A549 (cell line): ENCODE measurements around the gene ADAMTS4. TPM values are rescaled to one million over a fixed set of nuclear protein-coding genes. Genes with fewer than 3 reads are reported as not detected.

Experiments
- ATAC-seq, 2 experiments: fragments of 200-7000 bp in 1 of 2; fragments of >200 bp in 1 of 2; cut with Nextera tagmentation in 1 of 2; cut with Tn5 transposase in 1 of 2; 3 replicates each; pipeline versions ENCODE4 v1.8.0 to v1.9.1; 2018 to 2020; ENCODE audit warnings: mild to moderate bottlenecking in 1 of 2, moderate library complexity in 1 of 2
- CTCF ChIA-PET: fragments of 300-600 bp; sonication (Branson Sonifier 250); formaldehyde crosslinking; extraction: SDS; loops from one replicate; lab custom pipeline; 2021; ENCODE audit warnings: antibody characterized with exemption, inconsistent platforms; lab: Yijun Ruan, JAX
- POLR2A ChIA-PET: fragments of 350-600 bp; formaldehyde crosslinking; extraction: SDS; loops from one replicate; lab custom pipeline; 2021; ENCODE audit warnings: antibody characterized with exemption, inconsistent platforms; lab: Yijun Ruan, JAX
- DNase-seq, 2 experiments: peaks; one replicate each; pipeline versions ENCODE4 v3.0.0 to v3.0.0-alpha.2; 2011 to 2016; ENCODE audit warnings: low read depth in 1 of 2, low spot score in 1 of 2
- FAIRE-seq: peaks from 2 replicates; lab custom pipeline; 2011; peaks lifted over from hg19 to GRCh38; lab: Jason Lieb, UNC
- H3K27ac ChIP-seq, 2 experiments: fragments of >200 bp; sonication (Bioruptor Twin); formaldehyde crosslinking; 3 replicates each; pipeline ENCODE4 v1.5.1; 2016 to 2017
- H3K4me1 ChIP-seq: fragments of >200 bp; sonication (Bioruptor Twin); formaldehyde crosslinking; 3 replicates; pipeline ENCODE4 v1.6.1; 2016
- H3K4me2 ChIP-seq: fragments of >200 bp; sonication (Bioruptor Twin); formaldehyde crosslinking; 3 replicates; pipeline ENCODE4 v1.6.1; 2016
- H3K4me3 ChIP-seq: fragments of >200 bp; sonication (Bioruptor Twin); formaldehyde crosslinking; 3 replicates; pipeline ENCODE4 v1.5.1; 2016
- H3K9me3 ChIP-seq: fragments of >200 bp; sonication (Bioruptor Twin); formaldehyde crosslinking; 3 replicates; pipeline ENCODE4 v1.6.1; 2016
- ATOH8 ChIP-seq: fragments of 250-450 bp; sonication (Bioruptor Pico); IDR thresholded peaks from 2 replicates; pipeline ENCODE4 v1.5.0; 2020; ENCODE audit warnings: low read depth, mild to moderate bottlenecking, moderate library complexity
- BHLHE40 ChIP-seq: IDR thresholded peaks from 2 replicates; pipeline ENCODE4 v1.6.1; 2012; ENCODE audit warnings: low read depth, low read length, inconsistent platforms
- CBX8 ChIP-seq: fragments of 200-600 bp; sonication (generic); IDR thresholded peaks from 2 replicates; pipeline ENCODE4 v1.6.1; 2016
- CHD4 ChIP-seq: fragments of 200-600 bp; sonication (generic); IDR thresholded peaks from 2 replicates; pipeline ENCODE4 v1.6.1; 2016; ENCODE audit warnings: antibody characterized with exemption, mild to moderate bottlenecking, borderline replicate concordance
- E2F6 ChIP-seq: IDR thresholded peaks from 2 replicates; pipeline ENCODE4 v1.6.1; 2012; ENCODE audit warnings: low read depth, borderline replicate concordance
- EHMT2 ChIP-seq: fragments of 200-600 bp; sonication (generic); IDR thresholded peaks from 2 replicates; pipeline ENCODE4 v1.6.1; 2016; ENCODE audit warnings: antibody characterized with exemption, low read depth, mild to moderate bottlenecking, moderate library complexity
- EP300 ChIP-seq, 2 experiments: fragments of >200 bp; sonication (Bioruptor Twin); formaldehyde crosslinking; IDR thresholded peaks; 2 replicates in 1 of 2; 3 replicates in 1 of 2; pipeline ENCODE4 v1.6.1; 2016 to 2017
- FOXS1 ChIP-seq: fragments of 250-450 bp; sonication (Bioruptor Pico); IDR thresholded peaks from 2 replicates; pipeline ENCODE4 v1.5.0; 2020; ENCODE audit warnings: mild to moderate bottlenecking, moderate library complexity
- GATA3 ChIP-seq: IDR thresholded peaks from 2 replicates; pipeline ENCODE4 v1.6.1; 2012; ENCODE audit warnings: borderline replicate concordance
- HEYL ChIP-seq: fragments of 250-450 bp; sonication (Bioruptor Pico); IDR thresholded peaks from 2 replicates; pipeline ENCODE4 v1.8.0; 2021; ENCODE audit warnings: mild to moderate bottlenecking, moderate library complexity
- HOXB5 ChIP-seq: fragments of 250-450 bp; sonication (Bioruptor Pico); IDR thresholded peaks from 2 replicates; pipeline ENCODE4 v1.5.0; 2020; ENCODE audit warnings: mild to moderate bottlenecking, moderate library complexity
- KDM1A ChIP-seq: fragments of 200-600 bp; sonication (generic); IDR thresholded peaks from 2 replicates; pipeline ENCODE4 v1.6.1; 2016; ENCODE audit warnings: low read depth, mild to moderate bottlenecking
- MAFK ChIP-seq: fragments of 450-650 bp; IDR thresholded peaks from 2 replicates; pipeline ENCODE4 v1.6.1; 2014; ENCODE audit not compliant: partially characterized antibody
- MYC ChIP-seq: IDR thresholded peaks from 2 replicates; pipeline ENCODE4 v1.6.1; 2012; ENCODE audit warnings: mild to moderate bottlenecking, inconsistent platforms, low read length, improper control_type of control experiment, borderline replicate concordance
- NFE2L2 ChIP-seq: fragments of 150-350 bp; conservative IDR thresholded peaks from 2 replicates; pipeline ENCODE4 v1.6.1; 2014; ENCODE audit warnings: low read length
- NR3C1 ChIP-seq: fragments of >200 bp; sonication (Bioruptor Twin); formaldehyde crosslinking; IDR thresholded peaks from 3 replicates; pipeline ENCODE4 v1.6.1; 2017
- PHF8 ChIP-seq: fragments of 200-600 bp; sonication (generic); IDR thresholded peaks from 2 replicates; pipeline ENCODE4 v1.6.1; 2016; ENCODE audit warnings: low read depth, mild to moderate bottlenecking, antibody characterized with exemption, moderate library complexity, borderline replicate concordance
- POLR2AphosphoS2 ChIP-seq: conservative IDR thresholded peaks from 2 replicates; pipeline ENCODE4 v1.6.1; 2012; ENCODE audit warnings: low read length, improper control_type of control experiment, inconsistent platforms
- RCOR1 ChIP-seq: fragments of 150-350 bp; IDR thresholded peaks from 2 replicates; pipeline ENCODE4 v1.6.1; 2014; ENCODE audit warnings: antibody characterized with exemption, low read length, low read depth
- REST ChIP-seq: fragments of 200-600 bp; sonication (generic); IDR thresholded peaks from 2 replicates; pipeline ENCODE4 v1.6.1; 2016; ENCODE audit warnings: antibody characterized with exemption, mild to moderate bottlenecking, moderate library complexity
- RFX5 ChIP-seq: fragments of 450-650 bp; IDR thresholded peaks from 2 replicates; pipeline ENCODE4 v1.7.1; 2014; ENCODE audit warnings: antibody characterized with exemption, mild to moderate bottlenecking, moderate library complexity
- RNF2 ChIP-seq: fragments of 200-600 bp; sonication (generic); IDR thresholded peaks from 2 replicates; pipeline ENCODE4 v1.6.1; 2016; ENCODE audit warnings: low read depth, mild to moderate bottlenecking, antibody characterized with exemption, moderate library complexity, borderline replicate concordance
- SREBF2 ChIP-seq: fragments of 450-650 bp; IDR thresholded peaks from 2 replicates; pipeline ENCODE4 v1.6.1; 2014; ENCODE audit warnings: mild to moderate bottlenecking, moderate library complexity
- ZC3H11A ChIP-seq: fragments of 450-650 bp; IDR thresholded peaks from 2 replicates; pipeline ENCODE4 v1.6.1; 2014; ENCODE audit warnings: antibody characterized with exemption, mild to moderate bottlenecking
- ZFP36 ChIP-seq: fragments of 450-650 bp; IDR thresholded peaks from 2 replicates; pipeline ENCODE4 v1.6.1; 2014; ENCODE audit warnings: borderline replicate concordance; ENCODE audit not compliant: partially characterized antibody
- WGBS: methylation state at CpG from one replicate; pipeline ENCODE4 v1.1.6; 2017; ENCODE audit errors: missing lambda C conversion rate; 5-methylcytosine and 5-hydroxymethylcytosine counted together
- polyA plus RNA-seq, 4 experiments: library from polyadenylated mRNA; depleted of rRNA in 3 of 4; stranded (reverse); fragments of >200 nt; fragmentation: RNase III in 1 of 4; extraction: RNeasy Plus Mini Kit Qiagen cat#74134 plus additional on column Dnase treatment in 1 of 4; gene quantifications; 2 replicates in 3 of 4; 3 replicates in 1 of 4; pipeline ENCODE4 v1.2.3, GENCODE V29; 2011 to 2017
- TF ChIP-seq, protein P1 (sequence below): fragments of 450-650 bp; IDR thresholded peaks from 2 replicates; pipeline ENCODE4 v1.6.1; 2014; ENCODE audit warnings: antibody characterized with exemption
- TF ChIP-seq, protein P2 (sequence below): fragments of >200 bp; sonication (Bioruptor Twin); formaldehyde crosslinking; IDR thresholded peaks from 3 replicates; pipeline ENCODE4 v1.6.1; 2016
- TF ChIP-seq, protein P3 (sequence below): fragments of 150-350 bp; IDR thresholded peaks from 2 replicates; pipeline ENCODE4 v1.6.1; 2014; ENCODE audit warnings: low read depth, mild to moderate bottlenecking, low read length

ADAMTS4 gene
- polyA plus RNA-seq, 2 of the 4 experiments (the other 2 are of a cell fraction): not detected

DNA sequence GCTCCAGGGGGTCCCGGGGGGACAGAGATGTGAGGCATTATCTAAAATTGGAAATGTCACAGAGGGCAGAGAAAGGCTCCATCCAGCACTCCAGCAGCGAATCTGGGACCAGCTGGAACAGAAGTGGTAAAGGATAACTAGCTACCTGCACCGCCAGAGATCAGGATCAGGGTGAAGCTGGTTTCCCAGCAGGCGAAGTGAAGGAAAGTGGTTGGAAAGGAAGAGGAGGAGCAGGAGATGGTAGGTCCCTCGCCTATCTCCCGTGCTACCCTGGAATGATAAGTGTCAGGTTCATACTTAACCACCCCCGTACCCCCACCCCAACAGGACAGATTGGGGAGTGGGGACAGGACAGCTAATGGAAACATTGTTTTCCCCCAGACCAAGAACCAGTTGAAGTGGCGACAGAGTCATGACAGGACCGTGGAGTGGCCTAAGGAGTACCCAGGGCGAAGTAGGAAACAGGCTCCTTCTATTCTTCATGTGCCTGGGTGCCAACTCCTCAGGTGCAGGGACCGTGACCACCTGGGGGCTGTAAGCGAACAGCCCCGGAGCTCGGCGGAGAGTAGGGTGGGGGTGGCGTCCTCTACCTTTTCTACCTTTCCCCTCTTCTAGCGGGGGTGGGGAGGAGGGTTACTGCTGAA lies 22.3 kb downstream of the ADAMTS4 start (continued):
- TF ChIP-seq EP300 (IDR thresholded peaks at IDR 0.05) (no peak), CBX8 (no peak)
- TF ChIP-seq, protein P1, sequence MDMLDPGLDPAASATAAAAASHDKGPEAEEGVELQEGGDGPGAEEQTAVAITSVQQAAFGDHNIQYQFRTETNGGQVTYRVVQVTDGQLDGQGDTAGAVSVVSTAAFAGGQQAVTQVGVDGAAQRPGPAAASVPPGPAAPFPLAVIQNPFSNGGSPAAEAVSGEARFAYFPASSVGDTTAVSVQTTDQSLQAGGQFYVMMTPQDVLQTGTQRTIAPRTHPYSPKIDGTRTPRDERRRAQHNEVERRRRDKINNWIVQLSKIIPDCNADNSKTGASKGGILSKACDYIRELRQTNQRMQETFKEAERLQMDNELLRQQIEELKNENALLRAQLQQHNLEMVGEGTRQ: no peak
- TF ChIP-seq, all 56 proteins: peak for 0

- FAIRE-seq (no peak), DNase-seq (no peak), ATAC-seq (no peak)
- WGBS: 94% methylated on average over 7 of the region's 10 CpGs
- ChIA-PET POLR2A (interaction anchor here (1.7 to 2.2 kb wide), 2 partner anchors 10 to 43 kb away, joined by 4 to 25 read pairs; partner anchors contain the start of genes DEDD and PPOX), CTCF (interaction anchor here (1.1 to 2.2 kb wide), 7 partner anchors 10 to 206 kb away, joined by 4 to 16 read pairs (median 4); partner anchors contain the start of gene PPOX)
- Histone ChIP-seq H3K27ac (no peak overlapping the region), H3K4me2 (peak overlapping the region; percentile 93), H3K4me1 (peaks cover 11% of the 10 kb centered on the region; the same call in 2 of the 3 replicates), H3K9me3 (no peaks in the 10 kb centered on the region), H3K4me3 (peak overlapping the region; percentile 63; the same call in 1 of the 3 replicates)
- no peak for TF ChIP-seq RNF2
- no peak for TF ChIP-seq E2F6
- no peak for TF ChIP-seq HEYL (CRISPR knock-in tag)
- TF ChIP-seq ZFP36: no peak
- TF ChIP-seq CHD4: no peak
- TF ChIP-seq NFE2L2: no peak
- no peak for TF ChIP-seq ATOH8 (CRISPR knock-in tag)
- no peak for TF ChIP-seq RFX5
- TF ChIP-seq EHMT2: no peak
- no peak for TF ChIP-seq HOXB5 (CRISPR knock-in tag)
- no peak for TF ChIP-seq POLR2AphosphoS2
- no peak for TF ChIP-seq RCOR1
- TF ChIP-seq MYC: no peak
- TF ChIP-seq BHLHE40: no peak
- no peak for TF ChIP-seq PHF8
- no peak for TF ChIP-seq MAFK
These were observed 22.9 kb downstream of the ADAMTS4 start for GRCh38 chr1:161175771-161176453.

GRCh38 chr1:161174911-161175310 lies 23.9 kb downstream of the ADAMTS4 start:
- no peaks in the 10 kb centered on the region for H3K9me3 ChIP-seq
- H3K4me2 ChIP-seq: no peak overlapping the region
- H3K4me1 ChIP-seq: peaks cover 11% of the 10 kb centered on the region; the same call in 2 of the 3 replicates
- no peak overlapping the region for H3K4me3 ChIP-seq
- FAIRE-seq (no peak), ATAC-seq (no peak), DNase-seq (no peak)
- CTCF ChIA-PET: interaction anchor here (1.5 to 2.2 kb wide), 3 partner anchors 9 to 19 kb away, joined by 4 to 16 read pairs (median 4); partner anchors contain the start of gene PPOX
- WGBS: 90% methylated on average over 11 of the region's 11 CpGs
- POLR2A ChIA-PET: no interaction called here
- H3K27ac ChIP-seq: no peak overlapping the region
- TF ChIP-seq KDM1A (no peak), FOXS1 (CRISPR knock-in tag) (no peak), SREBF2 (no peak), CHD4 (no peak), ZC3H11A (no peak), GATA3 (no peak), NR3C1 (no peak), REST (no peak)
- TF ChIP-seq, protein P2, sequence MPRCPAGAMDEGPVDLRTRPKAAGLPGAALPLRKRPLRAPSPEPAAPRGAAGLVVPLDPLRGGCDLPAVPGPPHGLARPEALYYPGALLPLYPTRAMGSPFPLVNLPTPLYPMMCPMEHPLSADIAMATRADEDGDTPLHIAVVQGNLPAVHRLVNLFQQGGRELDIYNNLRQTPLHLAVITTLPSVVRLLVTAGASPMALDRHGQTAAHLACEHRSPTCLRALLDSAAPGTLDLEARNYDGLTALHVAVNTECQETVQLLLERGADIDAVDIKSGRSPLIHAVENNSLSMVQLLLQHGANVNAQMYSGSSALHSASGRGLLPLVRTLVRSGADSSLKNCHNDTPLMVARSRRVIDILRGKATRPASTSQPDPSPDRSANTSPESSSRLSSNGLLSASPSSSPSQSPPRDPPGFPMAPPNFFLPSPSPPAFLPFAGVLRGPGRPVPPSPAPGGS: no peak
- TF ChIP-seq, protein P3, sequence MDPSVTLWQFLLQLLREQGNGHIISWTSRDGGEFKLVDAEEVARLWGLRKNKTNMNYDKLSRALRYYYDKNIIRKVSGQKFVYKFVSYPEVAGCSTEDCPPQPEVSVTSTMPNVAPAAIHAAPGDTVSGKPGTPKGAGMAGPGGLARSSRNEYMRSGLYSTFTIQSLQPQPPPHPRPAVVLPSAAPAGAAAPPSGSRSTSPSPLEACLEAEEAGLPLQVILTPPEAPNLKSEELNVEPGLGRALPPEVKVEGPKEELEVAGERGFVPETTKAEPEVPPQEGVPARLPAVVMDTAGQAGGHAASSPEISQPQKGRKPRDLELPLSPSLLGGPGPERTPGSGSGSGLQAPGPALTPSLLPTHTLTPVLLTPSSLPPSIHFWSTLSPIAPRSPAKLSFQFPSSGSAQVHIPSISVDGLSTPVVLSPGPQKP: no peak
